CD4-positive, alpha-beta T cell (primary cell): ENCODE results near the gene SPACA6. TPM values are rescaled to one million over a fixed set of nuclear protein-coding genes. Genes with fewer than 3 reads are reported as not detected.
A peak's percentile ranks its signal among the peaks of the same experiment; 100 is the strongest.

Source experiments
- ATAC-seq: fragments of 200-7000 bp; cut with Tn5 transposase; one replicate; pipeline ENCODE4 v1.10.0; 2022; ENCODE audit warnings: mild to moderate bottlenecking; ENCODE audit not compliant: poor library complexity
- CTCF ChIA-PET: fragments of 350-600 bp; sonication (Branson Sonifier 250); formaldehyde crosslinking; loops from one replicate; lab custom pipeline; 2021; ENCODE audit warnings: antibody characterized with exemption, inconsistent platforms; lab: Charles Lee
- POLR2A ChIA-PET: fragments of 350-600 bp; sonication (Branson Sonifier 250); formaldehyde crosslinking; loops from one replicate; lab custom pipeline; 2021; ENCODE audit warnings: antibody characterized with exemption, inconsistent platforms; lab: Charles Lee
- DNase-seq, 14 experiments: peaks; one replicate each; pipeline ENCODE4 v3.0.0-alpha.2; 2013 to 2020; ENCODE audit warnings: mixed read lengths in 2 of 14
- H3K27ac ChIP-seq, 2 donors: one replicate each; pipeline versions ENCODE4 v1.5.1 to v1.7.0; 2013; ENCODE audit warnings: low read length in 2 of 2, low read depth in 1 of 2, mild to moderate bottlenecking in 1 of 2
- H3K27me3 ChIP-seq, 2 experiments: 1 replicate in 1 of 2; 2 replicates in 1 of 2; pipeline versions ENCODE4 v1.6.1 to v1.7.0; 2013; ENCODE audit warnings: low read length in 2 of 2, control low read depth in 1 of 2, mild to moderate bottlenecking in 1 of 2, moderate library complexity in 1 of 2; ENCODE audit not compliant: insufficient read depth in 2 of 2, control insufficient read depth in 1 of 2
- H3K36me3 ChIP-seq: one replicate; pipeline ENCODE4 v1.6.1; 2013; ENCODE audit warnings: low read length, control low read depth; ENCODE audit not compliant: insufficient read depth
- H3K4me1 ChIP-seq: one replicate; pipeline ENCODE4 v1.6.1; 2013; ENCODE audit warnings: low read length, control low read depth; ENCODE audit not compliant: insufficient read depth
- H3K4me3 ChIP-seq: one replicate; pipeline ENCODE4 v1.5.1; 2013; ENCODE audit warnings: mild to moderate bottlenecking, low read length, moderate library complexity
- H3K9me3 ChIP-seq, 2 experiments: 1 replicate in 1 of 2; 2 replicates in 1 of 2; pipeline versions ENCODE4 v1.6.1 to v1.7.0; 2013; ENCODE audit warnings: low read length in 2 of 2, mild to moderate bottlenecking in 2 of 2, control low read depth in 1 of 2, moderate library complexity in 1 of 2; ENCODE audit not compliant: control insufficient read depth in 1 of 2, insufficient read depth in 1 of 2
- H3K27ac Mint-ChIP-seq: one replicate; pipeline ENCODE4 v1.8.0; 2020; ENCODE audit warnings: mixed read lengths
- H3K27me3 Mint-ChIP-seq: one replicate; pipeline ENCODE4 v1.8.0; 2021; ENCODE audit warnings: mixed read lengths
- H3K36me3 Mint-ChIP-seq: one replicate; pipeline ENCODE4 v1.8.0; 2021; ENCODE audit warnings: low read depth, mixed read lengths
- H3K4me1 Mint-ChIP-seq: one replicate; pipeline ENCODE4 v1.8.0; 2021; ENCODE audit warnings: low read depth, mixed read lengths
- H3K4me3 Mint-ChIP-seq: one replicate; pipeline ENCODE4 v1.8.0; 2020; ENCODE audit warnings: mild to moderate bottlenecking, mixed read lengths
- H3K9me3 Mint-ChIP-seq: one replicate; pipeline ENCODE4 v1.8.0; 2020; ENCODE audit warnings: mixed read lengths
- CTCF ChIP-seq: fragments of 200-600 bp; IDR thresholded peaks from one replicate; pipeline ENCODE4 v1.8.0; 2022; ENCODE audit warnings: antibody characterized with exemption, mild to moderate bottlenecking
- intact Hi-C, 2 experiments: fragments of 100-400 bp; cut with DNase I in 1 of 2; cut with micrococcal nuclease in 1 of 2; formaldehyde crosslinking; loops; one replicate each; pipeline versions ENCODE4 v1.15.1 to v1.9.0; 2023 to 2025; cut with DNase I, micrococcal nuclease
- total RNA-seq, 174 experiments: library from RNA in 2 of 174; stranded (reverse) in 2 of 174; gene quantifications; one replicate each; pipeline ENCODE4 v1.2.3 and lab custom pipeline; 2021 to 2026

Gene SPACA6
- total RNA-seq, 2 experiments from 2014 or later: 2.8 to 3.6 TPM

- peaks cover 47% of the 10 kb centered on the region for H3K27me3 Mint-ChIP-seq
These were observed 40.0 kb upstream of the SPACA6 start for GRCh38 chr19:51653162-51653561.

GRCh38 chr19:51654783-51655182 lies 38.3 kb upstream of the SPACA6 start:
- H3K27me3 ChIP-seq: peaks cover 4 to 6% of the 10 kb centered on the region in 2 experiments
- no peaks in the 10 kb centered on the region for H3K36me3 ChIP-seq
- no peaks in the 10 kb centered on the region for H3K36me3 Mint-ChIP-seq
- no peak overlapping the region for H3K27ac ChIP-seq
- no peak overlapping the region for H3K27ac Mint-ChIP-seq
- ATAC-seq: no peak
- H3K4me1 ChIP-seq: peaks cover 3% of the 10 kb centered on the region
- no peak overlapping the region for H3K4me3 ChIP-seq
- POLR2A ChIA-PET: no interaction called here
- TF ChIP-seq CTCF: no peak
- H3K4me3 Mint-ChIP-seq: no peak overlapping the region
- H3K9me3 Mint-ChIP-seq: no peaks in the 10 kb centered on the region
- CTCF ChIA-PET: no interaction called here
- no peak for DNase-seq
- intact Hi-C loops: no loop called here
- H3K9me3 ChIP-seq: no peaks in the 10 kb centered on the region
- peaks cover 35% of the 10 kb centered on the region for H3K27me3 Mint-ChIP-seq
- H3K4me1 Mint-ChIP-seq: peaks cover 4% of the 10 kb centered on the region

More at GRCh38 chr19:51653162-51653561, 40.0 kb upstream of the SPACA6 start:
- H3K27ac ChIP-seq: no peak overlapping the region
- no peaks in the 10 kb centered on the region for H3K36me3 Mint-ChIP-seq
- no peaks in the 10 kb centered on the region for H3K9me3 Mint-ChIP-seq
- no peak for ATAC-seq
- intact Hi-C loops: no loop called here
- H3K9me3 ChIP-seq: no peaks in the 10 kb centered on the region
- POLR2A ChIA-PET: no interaction called here
- H3K27me3 ChIP-seq: peaks cover 5 to 6% of the 10 kb centered on the region in 2 experiments
- CTCF ChIA-PET: no interaction called here
- no peak overlapping the region for H3K4me3 Mint-ChIP-seq
- no peak overlapping the region for H3K4me3 ChIP-seq
- no peak overlapping the region for H3K27ac Mint-ChIP-seq
- H3K4me1 Mint-ChIP-seq: peaks cover 4% of the 10 kb centered on the region
- peaks cover 3% of the 10 kb centered on the region for H3K4me1 ChIP-seq
- no peak for DNase-seq
- no peak for TF ChIP-seq CTCF
- no peaks in the 10 kb centered on the region for H3K36me3 ChIP-seq

GRCh38 chr19:51660975-51661600 lies 32.0 kb upstream of the SPACA6 start:
- no peak overlapping the region for H3K4me3 Mint-ChIP-seq
- H3K36me3 ChIP-seq: no peaks in the 10 kb centered on the region
- H3K9me3 Mint-ChIP-seq: no peaks in the 10 kb centered on the region
- peaks cover 3% of the 10 kb centered on the region for H3K4me1 ChIP-seq
- ATAC-seq (no peak), DNase-seq (peak in 11 of 14 experiments; percentile 17 to 75 (median 29))
- CTCF ChIA-PET: interaction anchor here (0.6 kb wide), 1 partner anchor 43 kb away, joined by 3 read pairs; no protein-coding TSS in a partner anchor
- POLR2A ChIA-PET: no interaction called here
- H3K4me3 ChIP-seq: no peak overlapping the region
- peaks cover 4% of the 10 kb centered on the region for H3K4me1 Mint-ChIP-seq
- peaks cover 0 to 4% of the 10 kb centered on the region in 2 experiments for H3K9me3 ChIP-seq
- peaks cover 46% of the 10 kb centered on the region for H3K27me3 Mint-ChIP-seq
- no peaks in the 10 kb centered on the region for H3K36me3 Mint-ChIP-seq
- TF ChIP-seq CTCF: no peak
- intact Hi-C loops: loop anchor here in 1 of 2 experiments (10.0 kb wide), 1 partner anchor 114 kb away; no protein-coding TSS in a partner anchor
- H3K27ac ChIP-seq: no peak overlapping the region
- no peak overlapping the region for H3K27ac Mint-ChIP-seq
- H3K27me3 ChIP-seq: peaks cover 0 to 15% of the 10 kb centered on the region in 2 experiments
